ENCODE measurements around the gene TMED10.

TMED10 gene

GRCh38 chr14:75084513-75084912 is 91.9 kb downstream of the TMED10 start:
- no peak for DNase-seq (ENCODE audit: low read depth, low spot score)

- no peak for DNase-seq (ENCODE audit: low read depth, low spot score)
Observed at GRCh38 chr14:75083271-75083670, 93.1 kb downstream of the TMED10 start.

GRCh38 chr14:75081660-75082229 is 94.7 kb downstream of the TMED10 start:
- DNase-seq (ENCODE audit: low read depth, low spot score): no peak
